GM12878 (cell line): Measurements from ENCODE around the gene IRF4. TPM values are rescaled to one million over a fixed set of nuclear protein-coding genes. Genes with fewer than 3 reads are reported as not detected.
A peak's percentile ranks its signal among the peaks of the same experiment; 100 is the strongest.

Source experiments
- CBX3 ChIP-seq: fragments of 200-600 bp; sonication (generic); IDR thresholded peaks from 2 replicates; pipeline ENCODE4 v1.6.1; 2016; ENCODE audit warnings: low read depth, borderline replicate concordance
- CREB1 ChIP-seq: IDR thresholded peaks from 2 replicates; pipeline ENCODE4 v1.6.1; 2012; ENCODE audit warnings: low read depth, mild to moderate bottlenecking, inconsistent platforms
- EGR1 ChIP-seq, 2 experiments: IDR thresholded peaks; 1 replicate in 1 of 2; 2 replicates in 1 of 2; pipeline ENCODE4 v1.6.1; 2011 to 2012; ENCODE audit warnings: low read depth in 2 of 2, low read length in 2 of 2, borderline replicate concordance in 1 of 2, mild to moderate bottlenecking in 1 of 2, moderate library complexity in 1 of 2
- ETV6 ChIP-seq, 2 experiments: fragments of 450-650 bp in 1 of 2; IDR thresholded peaks in 1 of 2; conservative IDR thresholded peaks in 1 of 2; 2 replicates each; pipeline ENCODE4 v1.6.1; 2014; ENCODE audit warnings: antibody characterized with exemption in 1 of 2, borderline replicate concordance in 1 of 2, low read depth in 1 of 2, mild to moderate bottlenecking in 1 of 2, moderate library complexity in 1 of 2
- EZH2 ChIP-seq: IDR thresholded peaks from 2 replicates; pipeline ENCODE4 v1.6.1; 2012; ENCODE audit warnings: low read depth, mild to moderate bottlenecking, control low read depth, inconsistent platforms, low read length, borderline replicate concordance; ENCODE audit not compliant: control insufficient read depth
- FOXK2 ChIP-seq: fragments of 450-650 bp; IDR thresholded peaks from 2 replicates; pipeline ENCODE4 v1.6.1; 2017; ENCODE audit warnings: mild to moderate bottlenecking, moderate library complexity
- FOXM1 ChIP-seq: IDR thresholded peaks from 2 replicates; pipeline ENCODE4 v1.6.1; 2012; ENCODE audit warnings: low read depth, mild to moderate bottlenecking, inconsistent platforms, low read length, moderate library complexity
- HCFC1 ChIP-seq: fragments of 150-350 bp; IDR thresholded peaks from 2 replicates; pipeline ENCODE4 v1.6.1; 2014; ENCODE audit warnings: low read length
- HDAC6 ChIP-seq: fragments of 200-600 bp; sonication (generic); IDR thresholded peaks from one replicate; pipeline ENCODE4 v1.8.0; 2017; ENCODE audit warnings: antibody characterized with exemption; ENCODE audit not compliant: unreplicated experiment
- JUND ChIP-seq: IDR thresholded peaks from 2 replicates; pipeline ENCODE4 v1.6.1; 2012; ENCODE audit warnings: low read depth, mild to moderate bottlenecking, low read length, improper control_type of control experiment, moderate library complexity
- LARP7 ChIP-seq: fragments of 450-650 bp; IDR thresholded peaks from 2 replicates; pipeline ENCODE4 v1.6.1; 2017; ENCODE audit warnings: mild to moderate bottlenecking
- MYB ChIP-seq: fragments of 150-350 bp; IDR thresholded peaks from 2 replicates; pipeline ENCODE4 v1.6.1; 2014; ENCODE audit warnings: mild to moderate bottlenecking, low read depth, low read length, borderline replicate concordance
- NBN ChIP-seq: fragments of 450-650 bp; IDR thresholded peaks from 2 replicates; pipeline ENCODE4 v1.6.1; 2016
- NR2C1 ChIP-seq: fragments of 450-650 bp; IDR thresholded peaks from 2 replicates; pipeline ENCODE4 v1.6.1; 2017; ENCODE audit warnings: antibody characterized with exemption, mild to moderate bottlenecking, moderate library complexity
- POLR2AphosphoS5 ChIP-seq: IDR thresholded peaks from 2 replicates; pipeline ENCODE4 v1.6.1; 2011; ENCODE audit warnings: mild to moderate bottlenecking, low read length, inconsistent platforms
- POU2F2 ChIP-seq: IDR thresholded peaks from 3 replicates; pipeline ENCODE4 v1.6.1; 2011; ENCODE audit warnings: low read depth, mild to moderate bottlenecking, low read length, borderline replicate concordance
- SMAD1 ChIP-seq: fragments of 450-650 bp; IDR thresholded peaks from 2 replicates; pipeline ENCODE4 v1.6.1; 2018; ENCODE audit warnings: mild to moderate bottlenecking, low read depth; ENCODE audit not compliant: partially characterized antibody
- SREBF1 ChIP-seq: IDR thresholded peaks from 2 replicates; pipeline ENCODE4 v1.6.1; 2012; ENCODE audit warnings: mild to moderate bottlenecking, low read length
- STAT1 ChIP-seq: fragments of 450-650 bp; conservative IDR thresholded peaks from 2 replicates; pipeline ENCODE4 v1.6.1; 2014; ENCODE audit warnings: antibody characterized with exemption, mild to moderate bottlenecking
- STAT3 ChIP-seq: IDR thresholded peaks from 2 replicates; pipeline ENCODE4 v1.6.1; 2011; ENCODE audit warnings: low read depth, low read length, improper control_type of control experiment
- TCF3 ChIP-seq: IDR thresholded peaks from 2 replicates; pipeline ENCODE4 v1.6.1; 2012; ENCODE audit warnings: low read depth, mild to moderate bottlenecking, low read length, borderline replicate concordance; ENCODE audit not compliant: insufficient read depth
- YY1 ChIP-seq: IDR thresholded peaks from 2 replicates; pipeline ENCODE4 v1.6.1; 2011; ENCODE audit warnings: low read depth, mild to moderate bottlenecking, low read length
- polyA plus RNA-seq, 11 experiments: library from polyadenylated mRNA; depleted of rRNA in 4 of 11; unstranded in 6 of 11; stranded (reverse) in 5 of 11; fragments of >200 nt; fragmentation: Nextera tagmentation in 4 of 11; fragmentation: Illumina TruSeq in 1 of 11; extraction: Ambion mirVana in 4 of 11; extraction: Trizol in 1 of 11; gene quantifications; 1 replicate in 1 of 11; 2 replicates in 10 of 11; pipeline versions ENCODE4 v1.2.1 to v1.2.3, GENCODE V29; 2011 to 2016; ENCODE audit warnings: inconsistent platforms in 2 of 11, missing spikeins in 2 of 11, low read depth in 1 of 11
- total RNA-seq, 4 experiments: library from RNA; depleted of rRNA in 3 of 4; stranded (reverse); fragments of >200 nt in 3 of 4; fragmentation: Illumina TruSeq in 1 of 4; extraction: Trizol in 1 of 4; gene quantifications; 2 replicates each; pipeline versions ENCODE4 v1.2.1 to v1.2.3, GENCODE V29; 2013 to 2021
- TF ChIP-seq, protein P1 (sequence below): fragments of 450-650 bp; formaldehyde crosslinking; IDR thresholded peaks from 2 replicates; pipeline ENCODE4 v1.4.0; 2022; ENCODE audit warnings: mild to moderate bottlenecking, moderate library complexity
- TF ChIP-seq, protein P2 (sequence below): fragments of 450-650 bp; conservative IDR thresholded peaks from 2 replicates; pipeline ENCODE4 v1.6.1; 2017; ENCODE audit warnings: mild to moderate bottlenecking, moderate library complexity
- TF ChIP-seq, protein P3 (sequence below): IDR thresholded peaks from 2 replicates; pipeline ENCODE4 v1.6.1; 2011; ENCODE audit warnings: mild to moderate bottlenecking, low read depth, low read length, moderate library complexity; ENCODE audit not compliant: insufficient replicate concordance

Gene IRF4
- total and polyA plus RNA-seq, 10 of the 15 experiments (the other 5 are each of a cell fraction or from before 2014, with no cell fraction given): 50.0 to 495 (median 257) TPM

DNA sequence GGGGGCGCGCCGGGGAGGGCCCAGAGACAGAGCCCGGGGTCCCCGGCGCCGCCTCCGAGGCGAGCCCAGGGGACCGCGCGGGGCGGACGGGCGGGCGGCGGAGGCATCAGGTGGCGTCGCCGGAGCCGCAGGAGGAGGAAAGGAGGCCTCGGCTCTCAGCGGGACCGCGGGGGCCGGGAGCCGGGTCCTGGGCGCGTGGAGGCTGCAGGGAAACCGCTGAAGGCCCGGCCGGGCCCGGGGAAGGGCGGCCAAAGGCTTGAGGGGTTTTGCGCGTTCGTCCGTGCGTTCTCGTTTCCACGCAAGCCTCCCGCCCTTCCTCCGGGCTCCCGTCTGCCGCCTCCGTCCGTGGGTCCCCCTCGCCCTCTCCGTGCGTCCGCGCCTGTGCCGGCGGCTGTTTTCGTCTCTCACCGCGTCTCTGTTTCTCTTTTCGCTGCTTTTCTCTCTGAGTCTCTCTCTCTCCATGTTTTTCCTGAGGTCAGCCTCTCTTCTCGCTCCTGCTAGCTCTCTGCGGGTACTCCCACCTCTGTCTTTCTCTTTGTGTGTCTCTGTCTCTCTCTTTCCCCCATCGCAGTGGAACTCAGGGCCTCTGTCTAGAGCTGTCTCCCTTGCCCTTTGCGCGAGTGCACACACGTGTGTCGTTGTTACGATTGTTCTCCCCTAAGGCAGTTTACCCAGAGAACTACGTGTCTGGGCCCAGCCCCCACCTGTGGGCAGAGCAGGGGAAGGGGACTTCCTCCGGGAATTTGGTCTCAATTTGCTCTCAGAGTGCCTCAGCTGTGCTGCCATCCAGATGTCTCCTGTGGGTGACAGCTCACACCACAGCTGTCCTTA, 2.1 kb downstream of the IRF4 start (continued):
- TF ChIP-seq, protein P1, sequence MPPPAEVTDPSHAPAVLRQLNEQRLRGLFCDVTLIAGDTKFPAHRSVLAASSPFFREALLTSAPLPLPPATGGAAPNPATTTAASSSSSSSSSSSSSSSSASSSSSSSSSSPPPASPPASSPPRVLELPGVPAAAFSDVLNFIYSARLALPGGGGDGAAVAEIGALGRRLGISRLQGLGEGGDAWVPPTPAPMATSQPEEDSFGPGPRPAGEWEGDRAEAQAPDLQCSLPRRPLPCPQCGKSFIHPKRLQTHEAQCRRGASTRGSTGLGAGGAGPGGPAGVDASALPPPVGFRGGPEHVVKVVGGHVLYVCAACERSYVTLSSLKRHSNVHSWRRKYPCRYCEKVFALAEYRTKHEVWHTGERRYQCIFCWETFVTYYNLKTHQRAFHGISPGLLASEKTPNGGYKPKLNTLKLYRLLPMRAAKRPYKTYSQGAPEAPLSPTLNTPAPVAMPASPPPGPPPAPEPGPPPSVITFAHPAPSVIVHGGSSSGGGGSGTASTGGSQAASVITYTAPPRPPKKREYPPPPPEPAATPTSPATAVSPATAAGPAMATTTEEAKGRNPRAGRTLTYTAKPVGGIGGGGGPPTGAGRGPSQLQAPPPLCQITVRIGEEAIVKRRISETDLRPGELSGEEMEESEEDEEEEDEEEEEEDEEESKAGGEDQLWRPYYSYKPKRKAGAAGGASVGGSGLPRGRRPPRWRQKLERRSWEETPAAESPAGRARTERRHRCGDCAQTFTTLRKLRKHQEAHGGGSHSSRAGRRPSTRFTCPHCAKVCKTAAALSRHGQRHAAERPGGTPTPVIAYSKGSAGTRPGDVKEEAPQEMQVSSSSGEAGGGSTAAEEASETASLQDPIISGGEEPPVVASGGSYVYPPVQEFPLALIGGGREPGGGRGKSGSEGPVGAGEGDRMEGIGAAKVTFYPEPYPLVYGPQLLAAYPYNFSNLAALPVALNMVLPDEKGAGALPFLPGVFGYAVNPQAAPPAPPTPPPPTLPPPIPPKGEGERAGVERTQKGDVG (CRISPR knock-in tag): no peak
- TF ChIP-seq POLR2AphosphoS5 (peak; percentile 93), SREBF1 (no peak), HDAC6 (peak; percentile 20), MYB (no peak), ETV6 (conservative IDR thresholded peaks at IDR 0.05 in 1 of 2, IDR thresholded peaks at IDR 0.05 in 1 of 2; ENCODE audit: borderline replicate concordance in 1 of 2, low read depth in 1 of 2) (peak in 1 of 2 experiments; percentile 38; a peak in 1 of 4 replicates), FOXM1 (no peak), NBN (0 out of 2 replicates have a peak, but pooled peaks have one; percentile 33), FOXK2 (no peak), LARP7 (peak; percentile 27; the same call in 1 of the 2 replicates), HCFC1 (no peak), EGR1 (IDR thresholded peaks at IDR 0.05; ENCODE audit: borderline replicate concordance in 1 of 2, low read depth in 2 of 2, low read length in 2 of 2) (peak in 1 of 2 experiments; percentile 13; a peak in 1 of 3 replicates), YY1 (no peak), TCF3 (no peak), STAT1 (no peak), NR2C1 (no peak), SMAD1 (peak; percentile 53), CREB1 (0 out of 2 replicates have a peak, but pooled peaks have one; percentile 27), EZH2 (no peak), STAT3 (no peak), JUND (no peak), CBX3 (no peak), POU2F2 (peak; percentile 57; the same call in 2 of the 3 replicates)
- TF ChIP-seq, protein P2, sequence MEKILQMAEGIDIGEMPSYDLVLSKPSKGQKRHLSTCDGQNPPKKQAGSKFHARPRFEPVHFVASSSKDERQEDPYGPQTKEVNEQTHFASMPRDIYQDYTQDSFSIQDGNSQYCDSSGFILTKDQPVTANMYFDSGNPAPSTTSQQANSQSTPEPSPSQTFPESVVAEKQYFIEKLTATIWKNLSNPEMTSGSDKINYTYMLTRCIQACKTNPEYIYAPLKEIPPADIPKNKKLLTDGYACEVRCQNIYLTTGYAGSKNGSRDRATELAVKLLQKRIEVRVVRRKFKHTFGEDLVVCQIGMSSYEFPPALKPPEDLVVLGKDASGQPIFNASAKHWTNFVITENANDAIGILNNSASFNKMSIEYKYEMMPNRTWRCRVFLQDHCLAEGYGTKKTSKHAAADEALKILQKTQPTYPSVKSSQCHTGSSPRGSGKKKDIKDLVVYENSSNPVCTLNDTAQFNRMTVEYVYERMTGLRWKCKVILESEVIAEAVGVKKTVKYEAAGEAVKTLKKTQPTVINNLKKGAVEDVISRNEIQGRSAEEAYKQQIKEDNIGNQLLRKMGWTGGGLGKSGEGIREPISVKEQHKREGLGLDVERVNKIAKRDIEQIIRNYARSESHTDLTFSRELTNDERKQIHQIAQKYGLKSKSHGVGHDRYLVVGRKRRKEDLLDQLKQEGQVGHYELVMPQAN: peak; percentile 62
- TF ChIP-seq, protein P3, sequence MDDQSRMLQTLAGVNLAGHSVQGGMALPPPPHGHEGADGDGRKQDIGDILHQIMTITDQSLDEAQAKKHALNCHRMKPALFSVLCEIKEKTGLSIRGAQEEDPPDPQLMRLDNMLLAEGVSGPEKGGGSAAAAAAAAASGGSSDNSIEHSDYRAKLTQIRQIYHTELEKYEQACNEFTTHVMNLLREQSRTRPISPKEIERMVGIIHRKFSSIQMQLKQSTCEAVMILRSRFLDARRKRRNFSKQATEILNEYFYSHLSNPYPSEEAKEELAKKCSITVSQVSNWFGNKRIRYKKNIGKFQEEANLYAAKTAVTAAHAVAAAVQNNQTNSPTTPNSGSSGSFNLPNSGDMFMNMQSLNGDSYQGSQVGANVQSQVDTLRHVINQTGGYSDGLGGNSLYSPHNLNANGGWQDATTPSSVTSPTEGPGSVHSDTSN: peak; percentile 1
